B cell (primary cell): Measurements from ENCODE around the gene CRMP1. TPM values are rescaled to one million over a fixed set of nuclear protein-coding genes. Genes with fewer than 3 reads are reported as not detected.
A peak's percentile ranks its signal among the peaks of the same experiment; 100 is the strongest.

Experiments used
- ATAC-seq: fragments of 200-7000 bp; cut with Tn5 transposase; one replicate; pipeline ENCODE4 v1.10.0; 2021; ENCODE audit warnings: low read depth, mild to moderate bottlenecking, moderate number of reproducible peaks, moderate library complexity
- CTCF ChIA-PET: fragments of 350-600 bp; sonication (Branson Sonifier 250); formaldehyde crosslinking; loops from one replicate; lab custom pipeline; 2021; ENCODE audit warnings: antibody characterized with exemption, inconsistent platforms; lab: Charles Lee
- POLR2A ChIA-PET: fragments of 350-600 bp; sonication (Branson Sonifier 250); formaldehyde crosslinking; loops from one replicate; lab custom pipeline; 2021; ENCODE audit warnings: antibody characterized with exemption; lab: Charles Lee
- DNase-seq: peaks from one replicate; pipeline ENCODE4 v3.0.0; 2013
- H2AFZ ChIP-seq: 2 replicates; pipeline ENCODE4 v1.6.1; 2012; ENCODE audit warnings: mild to moderate bottlenecking, low read depth, low read length; ENCODE audit not compliant: insufficient read depth, poor library complexity, severe bottlenecking
- H3K27ac ChIP-seq, 2 donors: 1 replicate in 1 of 2; 2 replicates in 1 of 2; pipeline ENCODE4 v1.5.1; 2012 to 2013; ENCODE audit warnings: low read length in 2 of 2, mild to moderate bottlenecking in 2 of 2, moderate library complexity in 1 of 2
- H3K27me3 ChIP-seq, 4 experiments: fragments of 200-600 bp in 1 of 4; sonication (generic) in 1 of 4; replicated peaks in 1 of 4; 1 replicate in 2 of 4; 2 replicates in 2 of 4; pipeline versions ENCODE4 v1.6.1 to v1.7.0; 2013 to 2016; ENCODE audit warnings: low read length in 3 of 4, mild to moderate bottlenecking in 2 of 4, mixed read lengths in 1 of 4, moderate library complexity in 1 of 4; ENCODE audit not compliant: insufficient read depth in 4 of 4, control insufficient read depth in 3 of 4; ENCODE audit errors: control extremely low read depth in 1 of 4
- H3K36me3 ChIP-seq, 2 experiments: replicated peaks in 1 of 2; 1 replicate in 1 of 2; 2 replicates in 1 of 2; pipeline versions ENCODE4 v1.6.1 to v1.7.1; 2013; ENCODE audit warnings: low read length in 1 of 2; ENCODE audit not compliant: insufficient read depth in 2 of 2, control insufficient read depth in 1 of 2; ENCODE audit errors: control extremely low read depth in 1 of 2, extremely low read depth in 1 of 2
- H3K4me1 ChIP-seq, 2 donors: fragments of 200-600 bp in 1 of 2; sonication (generic) in 1 of 2; 1 replicate in 1 of 2; 2 replicates in 1 of 2; pipeline versions ENCODE4 v1.5.1 to v1.6.1; 2013 to 2017; ENCODE audit warnings: low read length in 2 of 2; ENCODE audit not compliant: control insufficient read depth in 2 of 2, insufficient read depth in 2 of 2
- H3K4me2 ChIP-seq: replicated peaks from 2 replicates; pipeline ENCODE3; 2012; ENCODE audit warnings: mild to moderate bottlenecking, low read depth, low read length; ENCODE audit not compliant: poor library complexity, severe bottlenecking
- H3K4me3 ChIP-seq, 5 experiments: fragments of 200-600 bp in 1 of 5; sonication (generic) in 1 of 5; 1 replicate in 3 of 5; 2 replicates in 2 of 5; pipeline versions ENCODE4 v1.5.1 to v1.7.0; 2011 to 2016; ENCODE audit warnings: low read length in 4 of 5, mild to moderate bottlenecking in 4 of 5, low read depth in 2 of 5, control low read depth in 1 of 5, moderate library complexity in 1 of 5; ENCODE audit not compliant: insufficient read depth in 1 of 5; ENCODE audit errors: control extremely low read depth in 1 of 5, extremely low read depth in 1 of 5
- H3K79me2 ChIP-seq: fragments of 200-600 bp; sonication (generic); one replicate; pipeline ENCODE4 v1.6.0; 2016; ENCODE audit warnings: low read length; ENCODE audit not compliant: control insufficient read depth, insufficient read depth
- H3K9ac ChIP-seq: fragments of 200-600 bp; sonication (generic); 2 replicates; pipeline ENCODE4 v1.6.1; 2017; ENCODE audit warnings: mild to moderate bottlenecking, low read length, moderate library complexity
- H3K9me3 ChIP-seq, 3 donors: one replicate each; pipeline versions ENCODE4 v1.6.1 to v1.7.1; 2013; ENCODE audit warnings: low read length in 2 of 3; ENCODE audit not compliant: control insufficient read depth in 2 of 3, insufficient read depth in 1 of 3; ENCODE audit errors: control extremely low read depth in 1 of 3
- H4K20me1 ChIP-seq: 2 replicates; pipeline ENCODE4 v1.6.0; 2012; ENCODE audit warnings: mild to moderate bottlenecking, low read length; ENCODE audit not compliant: insufficient read depth, control insufficient read depth, poor library complexity, severe bottlenecking
- H3K27ac Mint-ChIP-seq: one replicate; pipeline ENCODE4 v1.8.0; 2021; ENCODE audit warnings: mixed read lengths
- H3K27me3 Mint-ChIP-seq: one replicate; pipeline ENCODE4 v1.8.0; 2021; ENCODE audit warnings: mixed read lengths
- H3K4me1 Mint-ChIP-seq: one replicate; pipeline ENCODE4 v1.8.0; 2021; ENCODE audit warnings: mixed read lengths
- H3K4me3 Mint-ChIP-seq: one replicate; pipeline ENCODE4 v1.8.0; 2021; ENCODE audit warnings: mixed read lengths
- H3K9me3 Mint-ChIP-seq: one replicate; pipeline ENCODE4 v1.8.0; 2022; ENCODE audit warnings: mixed read lengths; ENCODE audit not compliant: insufficient read depth
- CTCF ChIP-seq: fragments of 200-600 bp; IDR thresholded peaks from one replicate; pipeline ENCODE4 v1.8.0; 2022; ENCODE audit warnings: antibody characterized with exemption, mild to moderate bottlenecking
- EZH2 ChIP-seq: IDR thresholded peaks from 2 replicates; pipeline ENCODE4 v1.6.1; 2012; ENCODE audit warnings: borderline replicate concordance, low read depth, mild to moderate bottlenecking, moderate library complexity, low read length; ENCODE audit not compliant: insufficient read depth, poor library complexity, severe bottlenecking
- whole genome bisulfite sequencing: methylation state at CpG from one replicate; pipeline ENCODE4 v1.1.5; 2013; ENCODE audit warnings: missing lambda C conversion rate; ENCODE audit not compliant: insufficient coverage; 5-methylcytosine and 5-hydroxymethylcytosine counted together
- intact Hi-C: fragments of 100-400 bp; cut with micrococcal nuclease; formaldehyde crosslinking; loops from one replicate; pipeline ENCODE4 v1.10.0; 2022
- polyA plus RNA-seq: library from polyadenylated mRNA; depleted of rRNA; stranded (reverse); fragments of >200 nt; gene quantifications from 2 replicates; pipeline ENCODE4 v1.2.3, GENCODE V29; 2012
- total RNA-seq, 2 donors: library from RNA; stranded (reverse); fragments of 120-200 nt in 1 of 2; gene quantifications; 1 replicate in 1 of 2; 2 replicates in 1 of 2; pipeline versions ENCODE4 v1.2.3 to v1.2.4, GENCODE V29; 2013 to 2022

The CRMP1 gene
- total and polyA plus RNA-seq, 2 donors (not counting 1 experiment from before 2014, with no cell fraction given) = 0.13 TPM; not detected in 1

GRCh38 chr4:5824635-5825034, 68.3 kb downstream of the CRMP1 start:
- Histone ChIP-seq H3K27ac (no peak overlapping the region), H3K4me3 (no peak overlapping the region), H3K36me3 (no peaks in the 10 kb centered on the region), H4K20me1 (no peaks in the 10 kb centered on the region), H3K9ac (no peak overlapping the region), H3K27me3 (no peaks in the 10 kb centered on the region), H2AFZ (no peak overlapping the region), H3K9me3 (no peaks in the 10 kb centered on the region), H3K4me1 (no peaks in the 10 kb centered on the region), H3K4me2 (no peak overlapping the region), H3K79me2 (no peaks in the 10 kb centered on the region)
- Mint-ChIP-seq H3K4me3 (no peak overlapping the region), H3K9me3 (no peaks in the 10 kb centered on the region), H3K27ac (no peak overlapping the region), H3K4me1 (peaks cover 10% of the 10 kb centered on the region), H3K27me3 (peaks cover 9% of the 10 kb centered on the region)
- no peak for DNase-seq
- intact Hi-C loops = no loop called here
- TF ChIP-seq CTCF = peak; percentile 22
- no peak for TF ChIP-seq EZH2
- 71% methylated on average over 5 of the region's 6 CpGs for WGBS
- CTCF ChIA-PET = interaction anchor here (0.6 to 1.1 kb wide), 2 partner anchors 982 to 1336 kb away, joined by 3 read pairs; no protein-coding TSS in a partner anchor
- ATAC-seq = no peak
- POLR2A ChIA-PET = no interaction called here

GRCh38 chr4:5824227-5824626, 68.7 kb downstream of the CRMP1 start:
- CTCF ChIA-PET = interaction anchor here (0.6 to 1.1 kb wide), 2 partner anchors 982 to 1336 kb away, joined by 3 read pairs; no protein-coding TSS in a partner anchor
- 63% methylated on average over 5 of the region's 7 CpGs for WGBS
- Histone ChIP-seq H3K79me2 (no peaks in the 10 kb centered on the region), H3K27me3 (no peaks in the 10 kb centered on the region), H3K4me3 (no peak overlapping the region), H3K27ac (no peak overlapping the region), H3K9ac (no peak overlapping the region), H3K4me1 (no peaks in the 10 kb centered on the region), H3K36me3 (no peaks in the 10 kb centered on the region), H4K20me1 (no peaks in the 10 kb centered on the region), H3K4me2 (no peak overlapping the region), H2AFZ (no peak overlapping the region), H3K9me3 (no peaks in the 10 kb centered on the region)
- intact Hi-C loops = no loop called here
- no peak for ATAC-seq
- no peak for DNase-seq
- Mint-ChIP-seq H3K4me3 (no peak overlapping the region), H3K9me3 (no peaks in the 10 kb centered on the region), H3K4me1 (peaks cover 10% of the 10 kb centered on the region), H3K27me3 (peaks cover 9% of the 10 kb centered on the region), H3K27ac (no peak overlapping the region)
- no peak for TF ChIP-seq CTCF
- no peak for TF ChIP-seq EZH2
- POLR2A ChIA-PET = no interaction called here
